ENCODE data around the gene DLX6.

DLX6 gene

DNA sequence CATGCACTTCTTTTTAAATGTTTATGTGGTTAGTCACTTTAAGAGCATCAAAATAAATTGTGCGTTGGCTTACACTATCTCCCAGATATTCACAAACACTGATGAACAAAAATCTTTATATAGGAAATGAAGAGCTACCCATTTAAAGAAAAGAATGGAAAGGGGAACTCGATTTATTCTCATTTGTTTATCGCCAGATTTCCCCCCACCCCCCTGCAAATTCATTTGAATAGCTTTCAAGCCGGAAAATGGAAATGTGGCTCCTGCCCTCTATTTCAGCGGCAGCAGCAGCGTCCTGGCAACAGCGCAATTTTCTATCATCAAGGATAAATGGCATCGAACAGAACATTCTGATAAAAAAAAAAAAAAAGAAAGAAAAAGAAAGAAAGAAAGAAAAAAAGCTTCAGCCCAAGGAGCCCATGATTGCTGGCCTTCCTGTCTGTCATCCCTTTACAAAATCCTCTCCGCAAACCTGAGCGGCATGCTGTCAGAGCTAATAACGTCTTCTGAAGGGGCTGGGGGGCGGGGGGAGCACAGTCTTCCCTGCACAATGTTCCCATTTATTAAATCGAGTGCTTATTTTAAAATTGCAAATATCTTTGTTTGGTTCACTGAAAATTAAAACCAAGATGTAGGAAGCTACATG lies 13.7 kb upstream of the DLX6 start:
- ATAC-seq, result no peak
- Mint-ChIP-seq H3K9me3 (peaks cover 3% of the 10 kb centered on the region), H3K4me3 (no peak overlapping the region), H3K27ac (no peak overlapping the region), H3K36me3 (no peaks in the 10 kb centered on the region), H3K4me1 (peaks cover 6% of the 10 kb centered on the region)
- DNase-seq (ENCODE audit: low spot score in 2 of 2), result no peak

DNA sequence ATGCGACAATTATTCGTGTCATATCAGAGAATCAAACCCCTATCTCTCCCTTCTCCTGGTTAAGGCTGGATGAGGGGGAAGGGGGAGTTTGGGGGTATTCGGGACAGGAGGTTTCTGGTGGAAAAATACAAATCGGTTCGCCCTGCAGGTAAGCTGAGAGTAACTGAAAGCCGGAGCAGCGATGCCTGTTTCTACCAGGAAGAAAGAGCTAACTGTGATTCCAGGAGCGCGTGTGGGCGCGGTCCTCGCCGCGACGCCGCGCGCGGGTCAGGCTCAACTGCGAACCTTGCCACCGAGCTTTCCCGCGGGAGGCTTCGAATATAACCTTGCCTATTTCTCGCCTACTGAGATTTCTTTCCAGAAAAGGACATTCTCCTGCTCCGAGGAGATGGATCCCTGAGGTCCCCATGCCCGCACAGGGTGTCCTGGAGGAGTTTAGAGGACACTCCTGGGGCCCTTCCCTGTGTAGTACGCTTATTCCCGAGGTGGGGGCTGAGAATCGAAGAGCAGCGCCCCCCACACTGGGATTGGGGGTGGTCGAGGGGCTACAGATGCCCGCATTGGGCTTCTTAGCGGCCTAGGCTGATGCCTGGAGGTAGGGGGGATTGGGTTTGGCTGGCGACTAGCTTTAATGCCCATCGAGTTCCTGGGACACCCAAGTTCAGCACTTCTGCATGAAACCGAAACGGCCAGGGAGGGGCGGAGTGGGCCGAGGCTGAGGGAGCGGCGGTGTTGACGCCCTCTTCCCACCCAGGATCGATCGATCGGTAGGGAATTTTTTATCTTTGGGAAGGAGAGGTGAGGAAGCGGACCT lies 13.0 kb upstream of the DLX6 start:
- Mint-ChIP-seq H3K9me3 (peaks cover 3% of the 10 kb centered on the region), H3K36me3 (no peaks in the 10 kb centered on the region), H3K4me3 (no peak overlapping the region), H3K4me1 (peaks cover 6% of the 10 kb centered on the region), H3K27ac (no peak overlapping the region)
- DNase-seq (ENCODE audit: low spot score in 2 of 2), result no peak
- no peak for ATAC-seq

DNA sequence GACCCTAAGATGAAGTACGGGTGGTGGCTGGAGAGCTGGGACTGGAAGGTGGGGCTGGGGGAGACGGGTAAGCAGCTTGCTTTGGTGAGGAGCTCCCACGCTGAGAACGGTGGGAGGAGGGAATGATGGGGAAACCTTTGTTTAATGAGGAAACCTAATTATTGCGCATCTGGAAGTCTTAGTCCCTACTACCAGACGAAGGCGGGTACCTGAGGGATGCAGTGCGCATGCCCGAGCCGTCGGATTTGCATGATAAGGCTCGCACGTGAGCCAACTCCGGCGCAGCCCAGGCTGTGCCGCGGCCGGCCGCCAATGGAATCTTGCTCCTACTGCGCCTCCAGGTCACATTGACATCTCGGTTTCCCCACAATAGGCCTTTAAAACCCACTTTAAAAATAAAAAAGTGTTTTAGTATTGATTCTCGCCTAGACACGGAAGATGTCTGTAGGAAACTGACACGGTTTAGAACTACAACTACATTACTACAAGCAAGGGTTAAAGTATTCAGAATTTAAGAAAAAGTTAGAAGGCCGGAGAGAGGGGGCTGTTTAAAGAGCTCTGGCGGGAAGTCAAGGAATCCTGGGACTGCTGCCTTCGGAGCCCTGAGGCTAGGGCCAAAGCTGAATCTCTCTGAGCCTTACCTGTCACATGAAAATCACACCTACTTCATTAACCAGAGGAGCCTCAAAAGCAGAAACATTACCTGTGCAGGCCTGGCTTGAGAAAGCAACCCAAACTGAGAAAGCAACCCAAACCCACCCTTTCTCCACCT lies 12.1 kb upstream of the DLX6 start:
- Mint-ChIP-seq H3K4me3 (no peak overlapping the region), H3K4me1 (peaks cover 6% of the 10 kb centered on the region), H3K9me3 (peaks cover 3% of the 10 kb centered on the region), H3K27ac (no peak overlapping the region), H3K36me3 (no peaks in the 10 kb centered on the region)
- ATAC-seq (no peak), DNase-seq (ENCODE audit: low spot score in 2 of 2) (no peak)

DNA sequence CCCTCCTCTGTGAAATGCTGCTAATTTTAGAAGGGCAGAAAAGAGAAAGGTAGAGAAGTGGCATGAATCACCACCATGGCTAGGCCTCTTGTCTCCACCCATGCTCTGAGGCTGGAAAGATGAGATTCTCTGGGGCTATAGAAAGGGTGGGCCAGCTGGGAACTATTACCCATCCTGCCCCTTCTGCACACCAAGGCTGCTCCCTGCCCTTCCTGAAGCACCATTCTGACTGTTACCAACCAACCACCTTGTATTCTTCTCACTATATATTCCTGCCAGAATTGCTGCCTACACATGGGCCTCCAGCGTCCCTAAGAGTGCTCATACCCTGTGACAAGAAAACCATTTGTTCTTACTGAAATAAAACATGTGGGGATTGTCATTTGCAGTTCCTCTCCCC lies 11.4 kb upstream of the DLX6 start:
- Mint-ChIP-seq H3K4me3 (no peak overlapping the region), H3K4me1 (peaks cover 6% of the 10 kb centered on the region), H3K9me3 (peaks cover 3% of the 10 kb centered on the region), H3K27ac (no peak overlapping the region), H3K36me3 (no peaks in the 10 kb centered on the region)
- no peak for DNase-seq (ENCODE audit: low spot score in 2 of 2)
- ATAC-seq, result no peak

DNA sequence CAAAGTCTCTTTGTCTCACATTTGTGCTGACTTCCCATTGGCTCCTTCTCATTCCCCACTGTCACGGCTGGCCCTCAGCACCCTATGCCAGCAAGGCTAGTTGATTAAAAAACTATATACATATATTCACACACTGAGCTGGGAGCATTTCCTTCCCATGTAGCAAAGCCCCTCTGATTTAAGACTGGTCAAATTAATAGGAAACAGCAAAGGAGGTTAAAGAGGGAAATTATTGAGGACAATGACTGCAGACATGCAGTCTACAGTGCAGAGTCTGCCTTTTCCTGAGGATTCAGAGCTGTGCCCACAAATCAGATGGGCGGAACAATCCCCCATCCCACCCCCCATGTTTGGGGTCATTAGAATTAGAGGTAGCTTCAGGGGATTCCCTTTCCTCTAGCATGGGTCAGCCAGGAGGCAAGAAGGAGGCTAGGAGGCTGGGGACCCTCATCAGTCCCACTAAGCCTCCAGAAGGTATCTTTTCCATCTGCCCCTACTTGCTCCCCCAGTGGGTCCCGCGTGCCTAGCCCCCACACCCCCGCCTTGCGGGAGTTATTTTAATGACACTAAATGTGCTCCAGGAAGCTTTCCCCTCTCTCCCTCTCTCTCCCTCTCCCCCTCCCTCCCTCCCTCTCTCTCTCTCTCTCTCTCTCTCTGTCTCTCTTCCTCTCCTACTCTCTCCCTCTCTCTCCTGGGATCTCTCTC lies 9.8 kb upstream of the DLX6 start:
- Mint-ChIP-seq H3K9me3 (peaks cover 3% of the 10 kb centered on the region), H3K36me3 (no peaks in the 10 kb centered on the region)

DNA sequence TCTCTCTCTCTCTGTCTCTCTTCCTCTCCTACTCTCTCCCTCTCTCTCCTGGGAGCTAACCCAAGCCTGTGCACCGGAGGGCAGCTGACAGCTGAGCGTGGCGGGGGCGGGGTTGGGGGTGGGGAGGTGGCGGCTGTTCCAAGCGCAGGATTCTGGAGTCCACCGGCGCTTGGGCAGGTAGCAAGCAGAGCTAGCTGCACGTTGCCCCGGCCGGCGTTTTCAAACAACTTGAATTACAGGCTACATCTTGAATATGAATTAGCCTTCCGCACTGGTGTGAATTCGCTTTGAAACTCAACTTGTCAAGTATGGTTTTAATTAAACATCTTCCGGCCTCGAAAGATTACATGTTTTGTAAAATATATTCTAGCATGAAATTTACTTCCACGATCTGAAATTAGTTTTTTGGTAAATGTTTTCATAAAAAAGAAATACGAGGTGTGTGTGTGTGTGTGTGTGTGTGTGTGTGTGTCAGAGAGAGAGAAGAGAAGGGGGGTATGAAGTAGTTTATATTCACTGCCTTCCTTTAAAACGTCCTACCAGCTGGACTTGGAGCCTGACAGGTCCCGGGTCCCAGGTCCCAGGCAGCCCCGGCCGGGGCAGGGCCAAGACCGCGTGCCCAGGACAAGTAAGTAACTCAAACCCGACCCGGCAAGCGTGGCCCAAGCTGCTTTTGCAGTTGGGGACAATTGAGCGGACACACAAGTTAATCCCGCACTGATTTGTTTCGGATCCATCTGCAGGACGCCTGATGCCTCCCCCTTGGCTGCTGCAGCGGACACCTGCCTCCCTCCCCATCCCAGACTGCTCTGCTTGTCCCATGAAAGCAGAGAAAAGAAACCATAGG lies 9.0 kb upstream of the DLX6 start:
- no peak overlapping the region for H3K4me3 Mint-ChIP-seq
- DNase-seq (ENCODE audit: low spot score in 2 of 2) (no peak), ATAC-seq (no peak)
- H3K4me1 Mint-ChIP-seq, result peaks cover 6% of the 10 kb centered on the region
- no peaks in the 10 kb centered on the region for H3K36me3 Mint-ChIP-seq
- H3K9me3 Mint-ChIP-seq, result peaks cover 3% of the 10 kb centered on the region
- no peak overlapping the region for H3K27ac Mint-ChIP-seq

More for the DNA sequence above, 9.8 kb upstream of the DLX6 start:
- Mint-ChIP-seq H3K4me3 (no peak overlapping the region), H3K27ac (no peak overlapping the region), H3K4me1 (peaks cover 6% of the 10 kb centered on the region)
- no peak for DNase-seq (ENCODE audit: low spot score in 2 of 2)
- ATAC-seq, result no peak

DNA sequence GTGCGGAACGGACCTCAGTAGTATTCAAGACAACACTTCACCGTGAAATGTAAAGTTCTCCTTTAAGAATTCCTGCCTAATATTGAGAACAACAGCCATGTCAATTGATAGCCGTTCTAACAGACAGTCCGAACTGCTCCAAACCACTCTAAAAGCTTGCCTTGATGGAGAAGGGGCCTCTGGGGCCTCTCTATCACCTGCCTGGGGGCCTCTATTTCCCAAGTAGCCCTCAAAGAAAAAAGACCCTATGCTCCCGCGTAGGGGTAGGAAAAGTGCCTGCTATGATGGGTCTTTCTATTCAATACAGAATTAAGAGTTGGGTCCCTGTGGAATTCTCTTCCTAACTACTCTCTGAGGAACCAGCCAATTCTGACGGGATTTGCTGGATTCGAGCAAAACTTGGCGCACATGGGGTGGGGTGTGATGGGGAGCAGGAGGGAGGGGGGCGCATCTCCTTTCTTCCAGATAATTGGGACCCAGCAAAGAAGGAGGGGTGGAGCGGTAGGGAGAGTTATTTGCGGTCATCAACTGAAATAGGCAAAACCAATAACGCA lies 8.3 kb upstream of the DLX6 start:
- Mint-ChIP-seq H3K36me3 (no peaks in the 10 kb centered on the region), H3K9me3 (peaks cover 3% of the 10 kb centered on the region), H3K4me3 (no peak overlapping the region), H3K27ac (no peak overlapping the region), H3K4me1 (peaks cover 6% of the 10 kb centered on the region)
- no peak for DNase-seq (ENCODE audit: low spot score in 2 of 2)
- no peak for ATAC-seq

DNA sequence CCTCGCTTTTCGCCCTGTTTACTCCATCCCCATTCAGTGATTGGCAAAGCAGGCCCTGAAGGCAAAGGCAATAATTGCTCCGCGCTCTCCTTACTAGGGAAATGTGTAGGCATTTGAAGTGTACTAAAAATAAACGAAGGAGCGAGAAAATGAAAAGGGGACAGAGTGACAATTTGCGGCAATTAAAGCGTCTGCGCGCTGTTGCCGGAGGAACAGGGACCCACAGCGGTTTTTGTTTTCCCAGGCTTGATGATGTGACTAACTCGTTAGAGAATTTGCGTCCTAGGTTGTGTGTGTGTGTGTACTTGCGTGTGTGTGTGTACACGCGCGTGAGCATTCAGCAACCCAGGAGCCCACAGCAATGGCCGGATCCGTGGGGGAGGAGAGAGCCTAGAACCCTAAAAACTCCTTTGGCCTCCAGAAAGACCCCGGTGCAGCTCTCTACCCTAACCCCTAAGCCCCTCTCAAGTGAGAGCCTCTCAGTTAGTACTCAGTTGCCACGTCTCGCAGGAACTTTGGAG lies 7.8 kb upstream of the DLX6 start:
- Mint-ChIP-seq H3K9me3 (peaks cover 3% of the 10 kb centered on the region), H3K36me3 (no peaks in the 10 kb centered on the region), H3K4me1 (peaks cover 4% of the 10 kb centered on the region), H3K4me3 (no peak overlapping the region), H3K27ac (no peak overlapping the region)
- ATAC-seq (no peak), DNase-seq (ENCODE audit: low spot score in 2 of 2) (no peak)

DNA sequence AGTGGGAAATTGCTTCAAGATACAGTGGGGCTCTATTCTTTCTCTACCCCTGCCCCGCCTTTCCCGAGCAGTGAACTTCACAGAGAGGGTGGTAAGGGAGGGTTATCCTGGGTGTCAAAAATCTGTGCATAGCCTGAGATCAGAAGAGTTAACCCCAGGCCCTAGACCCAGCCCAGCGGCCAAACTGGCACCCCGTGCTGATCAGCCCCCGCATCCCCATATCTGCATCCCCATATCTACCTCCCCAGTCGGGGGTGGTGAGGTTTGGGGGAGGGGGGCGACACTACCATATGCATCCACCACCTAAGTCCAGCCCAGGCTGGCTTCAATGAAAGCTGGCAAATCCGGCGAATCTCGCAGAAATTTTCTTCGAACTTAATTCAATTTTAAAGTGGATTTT lies 7.0 kb upstream of the DLX6 start:
- no peak for ATAC-seq
- H3K4me1 Mint-ChIP-seq, result no peaks in the 10 kb centered on the region
- no peak overlapping the region for H3K4me3 Mint-ChIP-seq
- no peak for DNase-seq (ENCODE audit: low spot score in 2 of 2)
- no peak overlapping the region for H3K27ac Mint-ChIP-seq
- no peaks in the 10 kb centered on the region for H3K36me3 Mint-ChIP-seq
- H3K9me3 Mint-ChIP-seq, result no peaks in the 10 kb centered on the region

DNA sequence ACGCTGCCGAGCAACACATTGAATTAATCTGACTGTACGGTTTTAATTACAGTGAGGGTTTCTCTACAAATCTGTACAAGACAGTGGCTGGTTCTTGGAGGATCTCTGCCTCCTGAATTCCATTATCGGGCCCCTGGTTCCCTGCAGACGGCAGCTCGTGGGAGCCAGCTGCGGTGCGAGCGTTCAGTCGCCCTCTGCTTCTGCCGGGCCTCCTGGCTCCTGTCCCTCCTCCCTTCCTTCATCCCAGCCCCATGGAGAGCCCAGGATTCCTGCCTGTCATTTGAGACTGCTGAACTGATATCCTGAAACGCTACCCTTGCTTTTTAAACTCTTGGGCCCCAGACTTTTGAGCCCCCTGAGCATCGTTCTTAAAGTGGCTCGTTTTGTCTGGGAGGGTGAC lies 6.6 kb upstream of the DLX6 start:
- no peaks in the 10 kb centered on the region for H3K9me3 Mint-ChIP-seq
- H3K36me3 Mint-ChIP-seq, result no peaks in the 10 kb centered on the region
- no peak overlapping the region for H3K27ac Mint-ChIP-seq

DNA sequence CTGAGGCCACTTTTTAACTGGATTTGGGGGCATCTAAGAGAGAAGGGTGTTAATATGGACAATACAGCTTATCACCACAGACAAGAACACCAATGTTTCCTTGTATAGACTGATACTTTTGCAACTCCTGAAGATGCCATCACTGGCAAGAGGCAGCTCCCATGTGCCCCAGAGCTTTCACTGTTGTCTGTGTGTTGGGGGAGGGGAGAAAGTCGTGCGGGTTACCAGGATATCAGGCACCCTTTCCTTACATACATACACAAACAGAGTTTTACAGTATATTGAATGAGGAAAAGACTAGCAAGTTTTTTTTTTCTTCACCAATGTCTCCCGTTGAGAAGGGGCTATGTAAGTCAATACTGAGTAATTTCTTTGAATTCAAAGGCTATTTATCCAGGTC lies 4.1 kb upstream of the DLX6 start:
- DNase-seq (ENCODE audit: low spot score in 2 of 2) (no peak), ATAC-seq (no peak)
- Mint-ChIP-seq H3K4me3 (no peak overlapping the region), H3K27ac (no peak overlapping the region), H3K9me3 (no peaks in the 10 kb centered on the region), H3K36me3 (no peaks in the 10 kb centered on the region), H3K4me1 (no peaks in the 10 kb centered on the region)

More for the DNA sequence above, 6.6 kb upstream of the DLX6 start:
- DNase-seq (ENCODE audit: low spot score in 2 of 2), result no peak
- no peak overlapping the region for H3K4me3 Mint-ChIP-seq
- H3K4me1 Mint-ChIP-seq, result no peaks in the 10 kb centered on the region
- no peak for ATAC-seq

DNA sequence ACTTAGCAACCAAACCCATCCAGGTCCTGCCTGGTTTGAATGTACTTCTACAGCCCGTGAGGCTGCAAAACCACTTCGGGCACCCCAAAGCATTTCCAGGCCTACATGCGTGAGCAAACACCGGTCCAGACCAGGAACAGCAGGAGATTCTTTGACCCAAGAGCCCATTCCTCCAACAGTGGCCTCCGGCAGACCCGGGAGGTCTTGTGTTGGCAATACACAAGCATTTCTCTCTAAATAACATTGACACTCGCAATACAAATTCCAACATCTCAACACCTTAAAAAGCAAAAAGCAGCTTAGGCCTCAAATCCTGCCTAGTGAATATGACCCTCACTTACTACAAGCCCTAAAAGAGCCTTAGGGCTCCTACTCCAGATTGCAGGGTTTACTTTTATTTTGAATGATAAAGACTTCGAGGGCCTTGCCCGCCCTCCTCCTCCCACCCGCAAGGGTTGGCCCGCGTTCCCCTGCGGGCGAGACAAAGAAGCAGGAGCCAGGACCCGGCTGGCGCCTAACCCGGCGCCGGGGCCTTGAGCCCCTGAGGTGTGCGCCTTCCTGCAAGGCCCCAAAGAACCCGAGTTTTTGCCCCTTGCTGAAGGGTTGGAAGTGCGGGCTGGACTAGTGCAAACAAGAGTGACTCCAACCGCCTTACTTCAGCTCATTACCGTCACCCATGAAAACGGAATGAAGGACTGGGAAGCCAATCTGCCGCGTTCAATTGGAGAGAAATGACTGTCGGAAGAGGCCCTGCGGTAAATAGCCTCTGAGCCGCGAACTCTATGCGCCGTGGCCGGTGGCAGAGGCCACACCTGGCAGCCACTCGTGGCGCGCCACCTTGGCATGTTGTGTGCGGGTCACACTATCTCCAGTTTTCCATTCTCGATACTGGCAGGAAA lies 3.4 kb upstream of the DLX6 start:
- ATAC-seq, result no peak
- Mint-ChIP-seq H3K36me3 (no peaks in the 10 kb centered on the region), H3K4me3 (no peak overlapping the region), H3K9me3 (no peaks in the 10 kb centered on the region), H3K27ac (no peak overlapping the region), H3K4me1 (peaks cover 6% of the 10 kb centered on the region)
- DNase-seq (ENCODE audit: low spot score in 2 of 2), result no peak

DNA sequence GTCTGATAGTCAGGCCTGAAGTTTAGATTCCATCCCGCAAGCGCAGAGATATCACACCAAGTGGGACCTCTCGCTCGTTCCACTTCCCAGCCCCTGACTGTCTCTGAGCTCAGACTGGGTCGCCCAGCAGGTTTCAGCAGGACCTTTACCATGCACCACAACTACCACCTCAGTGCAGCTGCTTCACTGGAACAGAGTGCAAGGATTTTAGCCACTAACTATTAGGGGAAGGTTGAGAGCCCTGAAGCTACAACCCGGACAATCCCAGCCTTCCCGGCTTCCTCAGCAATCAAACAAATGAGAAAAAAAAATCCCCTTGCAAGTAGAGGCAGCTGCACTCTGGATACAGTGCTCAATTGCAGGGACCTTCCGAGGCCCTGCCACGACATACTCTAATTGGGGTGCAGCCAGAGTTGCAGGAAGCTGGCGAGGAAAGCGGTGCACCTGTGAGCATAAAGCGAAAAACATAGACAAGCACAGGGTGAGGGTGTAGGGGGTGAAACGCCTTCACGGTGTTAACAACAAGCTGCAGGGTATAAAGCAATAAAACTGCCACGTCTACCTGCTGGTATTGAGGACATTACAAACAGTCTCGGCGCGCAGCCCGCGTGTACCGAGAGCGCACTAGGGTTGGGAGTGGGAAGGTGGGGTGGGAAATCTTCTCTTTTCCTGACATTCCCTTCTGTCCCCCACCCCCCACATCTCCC lies 2.6 kb upstream of the DLX6 start:
- peaks cover 10% of the 10 kb centered on the region for H3K4me1 Mint-ChIP-seq
- H3K9me3 Mint-ChIP-seq, result no peaks in the 10 kb centered on the region
- no peak for ATAC-seq
- H3K4me3 Mint-ChIP-seq, result no peak overlapping the region
- no peak for DNase-seq (ENCODE audit: low spot score in 2 of 2)
- H3K36me3 Mint-ChIP-seq, result no peaks in the 10 kb centered on the region
- no peak overlapping the region for H3K27ac Mint-ChIP-seq
